Measurements from ENCODE around the gene PRDM8. TPM values are rescaled to one million over a fixed set of nuclear protein-coding genes. Genes with fewer than 3 reads are reported as not detected.

The PRDM8 gene
- total RNA-seq, 2 experiments from 2014 or later: 3.7 to 4.2 TPM

DNA sequence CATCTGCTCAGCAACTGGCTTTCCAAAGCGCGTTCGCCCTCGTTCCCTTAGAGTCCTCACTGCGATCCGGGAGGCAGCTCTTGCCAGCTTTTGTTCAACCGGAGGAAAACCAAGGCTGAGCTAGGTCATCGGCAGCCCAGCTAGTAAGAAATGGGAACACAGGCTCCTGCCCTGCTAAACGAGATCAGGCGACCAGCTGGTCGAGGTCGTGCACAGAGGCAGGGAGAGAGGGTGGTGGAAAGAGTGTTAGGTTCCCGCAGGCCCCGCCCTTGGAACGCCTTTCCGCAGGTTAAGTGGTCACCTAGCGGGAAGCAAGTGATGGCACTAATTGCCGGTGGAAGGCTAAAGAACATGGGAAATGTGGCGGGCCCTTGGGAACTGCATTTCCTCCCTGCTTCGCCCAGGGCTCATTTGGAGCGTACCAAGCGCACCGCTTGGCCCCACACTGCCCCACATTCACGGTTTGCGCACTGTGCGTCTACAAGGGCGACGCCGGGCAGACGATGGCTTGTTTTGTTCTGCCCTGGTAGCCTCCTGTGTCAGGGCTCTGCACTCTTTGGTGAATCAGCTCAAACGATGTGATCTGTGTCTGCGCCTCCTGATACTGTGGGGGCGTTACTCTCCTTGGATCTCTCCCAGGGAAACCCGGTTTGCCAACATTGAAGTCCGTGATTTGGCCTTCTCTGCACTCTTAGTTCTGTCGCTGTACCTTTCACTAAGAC, 7.2 kb upstream of the PRDM8 start:
- CTCF ChIA-PET: interaction anchor here (10.1 kb wide), 1 partner anchor 13 kb away, joined by 79 read pairs; no protein-coding TSS in a partner anchor
- Mint-ChIP-seq H3K36me3 (ENCODE audit: low read depth) (peaks cover under 1% of the 10 kb centered on the region), H3K4me1 (ENCODE audit: low read depth) (peaks cover 11% of the 10 kb centered on the region), H3K27me3 (ENCODE audit: low read depth) (peaks cover 52% of the 10 kb centered on the region), H3K4me3 (no peak overlapping the region), H3K9me3 (ENCODE audit: insufficient read depth) (no peaks in the 10 kb centered on the region), H3K27ac (no peak overlapping the region)
- POLR2A ChIA-PET: no interaction called here
- ATAC-seq (no peak), DNase-seq (no peak)

- Mint-ChIP-seq H3K4me3 (no peak overlapping the region), H3K27me3 (ENCODE audit: low read depth) (peaks cover 57% of the 10 kb centered on the region), H3K4me1 (ENCODE audit: low read depth) (peaks cover 16% of the 10 kb centered on the region), H3K27ac (no peak overlapping the region), H3K36me3 (ENCODE audit: low read depth) (peaks cover 9% of the 10 kb centered on the region), H3K9me3 (ENCODE audit: insufficient read depth) (no peaks in the 10 kb centered on the region)
- DNase-seq (no peak), ATAC-seq (no peak)
- ChIA-PET CTCF (no interaction called here), POLR2A (no interaction called here)
These were observed 4.9 kb upstream of the PRDM8 start for GRCh38 chr4:80192252-80192866.

DNA sequence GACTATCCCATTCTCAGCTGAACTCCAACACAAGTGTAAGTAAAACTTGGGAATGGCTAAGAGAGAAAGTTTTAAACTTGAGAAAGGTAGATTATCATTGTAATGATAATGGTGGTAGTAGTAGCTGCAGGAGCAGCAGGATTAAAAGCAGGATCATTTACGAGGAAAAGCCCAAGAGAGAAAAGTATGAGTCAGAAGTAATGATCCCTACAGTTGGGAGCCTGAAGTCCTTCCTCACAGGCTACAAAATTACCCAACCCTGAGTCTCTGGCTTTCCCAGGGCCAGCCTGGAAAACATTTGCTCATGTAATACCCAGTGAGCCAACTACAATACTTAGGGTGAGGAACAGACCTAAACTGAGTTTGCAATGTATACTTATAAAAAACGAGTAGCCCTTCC, 4.4 kb upstream of the PRDM8 start:
- Mint-ChIP-seq H3K36me3 (ENCODE audit: low read depth) (peaks cover 12% of the 10 kb centered on the region), H3K27ac (no peak overlapping the region), H3K9me3 (ENCODE audit: insufficient read depth) (no peaks in the 10 kb centered on the region), H3K27me3 (ENCODE audit: low read depth) (peaks cover 58% of the 10 kb centered on the region), H3K4me3 (no peak overlapping the region), H3K4me1 (ENCODE audit: low read depth) (peaks cover 22% of the 10 kb centered on the region)
- CTCF ChIA-PET: no interaction called here
- DNase-seq: no peak
- POLR2A ChIA-PET: no interaction called here
- no peak for ATAC-seq

DNA sequence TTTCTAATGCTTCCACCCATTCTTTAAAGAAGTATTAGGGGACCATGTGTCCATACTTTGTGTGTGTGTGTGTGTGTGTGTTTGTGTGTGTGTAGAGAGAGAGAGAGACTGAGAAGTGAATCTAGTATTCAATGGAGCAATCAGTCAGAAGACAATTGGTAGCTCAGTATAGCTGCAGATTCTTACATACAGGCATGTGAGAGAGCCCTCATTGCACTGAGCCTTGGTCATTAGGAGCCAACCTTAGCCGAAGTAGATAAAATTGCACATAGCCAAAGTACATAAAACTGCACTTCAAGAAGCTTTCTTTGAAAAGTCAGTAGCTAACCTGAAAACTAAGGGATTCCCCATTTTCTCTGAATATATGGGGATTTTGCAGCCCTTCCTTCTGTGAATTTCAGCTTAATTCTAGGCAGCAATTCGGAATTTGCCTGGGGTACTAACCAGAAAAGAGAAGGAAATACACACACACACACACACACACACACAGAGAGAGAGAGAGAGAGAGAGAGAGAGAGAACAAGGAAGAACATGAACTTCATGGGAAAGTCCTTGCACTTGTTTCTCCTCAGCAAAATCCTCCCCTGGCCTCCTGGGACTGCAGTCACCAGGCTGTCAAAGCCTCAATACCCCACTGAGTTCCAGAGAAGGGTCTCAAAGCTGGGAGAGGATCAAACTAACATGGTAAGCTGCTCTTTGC, 1.7 kb upstream of the PRDM8 start:
- Mint-ChIP-seq H3K4me1 (ENCODE audit: low read depth) (peaks cover 26% of the 10 kb centered on the region), H3K27ac (no peak overlapping the region), H3K27me3 (ENCODE audit: low read depth) (peaks cover 59% of the 10 kb centered on the region), H3K9me3 (ENCODE audit: insufficient read depth) (no peaks in the 10 kb centered on the region), H3K4me3 (no peak overlapping the region), H3K36me3 (ENCODE audit: low read depth) (peaks cover 19% of the 10 kb centered on the region)
- ATAC-seq (no peak), DNase-seq (no peak)
- CTCF ChIA-PET: interaction anchor here (1.0 to 6.4 kb wide), 4 partner anchors 11 to 24 kb away, joined by 3 to 59 read pairs (median 4); no protein-coding TSS in a partner anchor
- POLR2A ChIA-PET: interaction anchor here (0.8 kb wide), 1 partner anchor 13 kb away, joined by 3 read pairs; no protein-coding TSS in a partner anchor

DNA sequence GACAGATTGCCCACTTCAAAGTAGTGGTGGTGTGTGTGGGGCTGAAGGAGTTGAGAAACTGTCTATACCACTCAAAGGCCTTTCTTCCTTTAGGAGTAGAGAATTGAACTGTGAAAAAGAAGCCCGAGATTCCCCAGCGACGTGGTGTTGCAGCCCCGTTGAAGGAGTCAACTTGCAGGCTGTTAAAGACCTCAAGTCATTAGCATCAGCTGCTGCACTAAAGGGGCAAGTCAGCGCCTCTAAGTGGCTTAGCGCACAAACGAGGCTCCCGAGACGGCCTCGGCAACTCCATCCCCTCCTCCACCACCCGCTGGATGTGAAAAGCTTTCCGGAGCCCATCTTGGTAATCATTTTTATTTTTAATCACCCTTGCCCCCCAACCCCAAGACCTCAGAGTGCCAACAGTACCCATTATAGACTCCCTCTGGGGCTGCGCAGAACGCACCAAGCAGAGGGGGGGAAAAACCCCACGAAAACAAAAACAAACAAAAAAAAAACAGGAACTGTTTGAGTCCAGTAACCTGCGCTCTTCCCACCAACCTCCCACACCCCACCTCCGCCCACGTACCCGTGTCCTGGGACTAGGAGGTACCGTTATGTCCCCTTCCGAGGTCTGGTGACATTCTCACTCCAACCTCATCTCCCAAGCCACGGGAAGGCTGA, 913 bp upstream of the PRDM8 start:
- peaks cover 31% of the 10 kb centered on the region for H3K4me1 Mint-ChIP-seq (ENCODE audit: low read depth)
- no peak for DNase-seq
- H3K4me3 Mint-ChIP-seq: peak overlapping the region; percentile 26
- H3K9me3 Mint-ChIP-seq (ENCODE audit: insufficient read depth): no peaks in the 10 kb centered on the region
- peaks cover 64% of the 10 kb centered on the region for H3K27me3 Mint-ChIP-seq (ENCODE audit: low read depth)
- CTCF ChIA-PET: interaction anchor here (1.0 to 6.4 kb wide), 4 partner anchors 12 to 24 kb away, joined by 3 to 59 read pairs (median 4); no protein-coding TSS in a partner anchor
- H3K36me3 Mint-ChIP-seq (ENCODE audit: low read depth): peaks cover 23% of the 10 kb centered on the region
- POLR2A ChIA-PET: interaction anchor here (1.4 kb wide), 2 partner anchors 11 to 123 kb away, joined by 4 to 7 read pairs; partner anchors contain the start of gene ANTXR2
- no peak overlapping the region for H3K27ac Mint-ChIP-seq
- ATAC-seq: no peak

GRCh38 chr4:80197601-80198440, 518 bp downstream of the PRDM8 start:
- no peak overlapping the region for H3K27ac Mint-ChIP-seq
- ChIA-PET POLR2A (interaction anchor here (1.4 kb wide), 2 partner anchors 13 to 125 kb away, joined by 4 to 7 read pairs; partner anchors contain the start of gene ANTXR2), CTCF (interaction anchor here (6.4 kb wide), 1 partner anchor 13 kb away, joined by 59 read pairs; no protein-coding TSS in a partner anchor)
- H3K36me3 Mint-ChIP-seq (ENCODE audit: low read depth): peaks cover 26% of the 10 kb centered on the region
- DNase-seq (no peak), ATAC-seq (no peak)
- H3K27me3 Mint-ChIP-seq (ENCODE audit: low read depth): peaks cover 57% of the 10 kb centered on the region
- H3K4me1 Mint-ChIP-seq (ENCODE audit: low read depth): peaks cover 36% of the 10 kb centered on the region
- H3K4me3 Mint-ChIP-seq: peak overlapping the region; percentile 44
- H3K9me3 Mint-ChIP-seq (ENCODE audit: insufficient read depth): no peaks in the 10 kb centered on the region

GRCh38 chr4:80198441-80198837, 1.1 kb downstream of the PRDM8 start:
- ChIA-PET CTCF (interaction anchor here (6.4 kb wide), 1 partner anchor 14 kb away, joined by 59 read pairs; no protein-coding TSS in a partner anchor), POLR2A (no interaction called here)
- ATAC-seq: no peak
- H3K4me3 Mint-ChIP-seq: no peak overlapping the region
- H3K27ac Mint-ChIP-seq: no peak overlapping the region
- no peaks in the 10 kb centered on the region for H3K9me3 Mint-ChIP-seq (ENCODE audit: insufficient read depth)
- no peak for DNase-seq
- H3K4me1 Mint-ChIP-seq (ENCODE audit: low read depth): peaks cover 39% of the 10 kb centered on the region
- peaks cover 55% of the 10 kb centered on the region for H3K27me3 Mint-ChIP-seq (ENCODE audit: low read depth)
- H3K36me3 Mint-ChIP-seq (ENCODE audit: low read depth): peaks cover 26% of the 10 kb centered on the region

GRCh38 chr4:80199004-80199560, 1.8 kb downstream of the PRDM8 start:
- Mint-ChIP-seq H3K4me3 (no peak overlapping the region), H3K9me3 (ENCODE audit: insufficient read depth) (no peaks in the 10 kb centered on the region), H3K27me3 (ENCODE audit: low read depth) (peaks cover 52% of the 10 kb centered on the region), H3K36me3 (ENCODE audit: low read depth) (peaks cover 26% of the 10 kb centered on the region), H3K27ac (no peak overlapping the region), H3K4me1 (ENCODE audit: low read depth) (peaks cover 39% of the 10 kb centered on the region)
- ChIA-PET POLR2A (interaction anchor here (0.7 kb wide), 1 partner anchor 1579 kb away, joined by 3 read pairs; no protein-coding TSS in a partner anchor), CTCF (interaction anchor here (1.1 to 6.4 kb wide), 3 partner anchors 14 to 143 kb away, joined by 3 to 59 read pairs (median 4); no protein-coding TSS in a partner anchor)
- DNase-seq: no peak
- ATAC-seq: no peak

GRCh38 chr4:80199947-80200346, 2.6 kb downstream of the PRDM8 start:
- Mint-ChIP-seq H3K27me3 (ENCODE audit: low read depth) (peaks cover 52% of the 10 kb centered on the region), H3K36me3 (ENCODE audit: low read depth) (peaks cover 26% of the 10 kb centered on the region), H3K4me3 (no peak overlapping the region), H3K9me3 (ENCODE audit: insufficient read depth) (no peaks in the 10 kb centered on the region), H3K27ac (no peak overlapping the region), H3K4me1 (ENCODE audit: low read depth) (peaks cover 39% of the 10 kb centered on the region)
- ATAC-seq: no peak
- ChIA-PET POLR2A (interaction anchor here (1.4 kb wide), 1 partner anchor 74 kb away, joined by 3 read pairs; no protein-coding TSS in a partner anchor), CTCF (interaction anchor here (1.1 to 6.4 kb wide), 3 partner anchors 13 to 144 kb away, joined by 3 to 59 read pairs (median 4); no protein-coding TSS in a partner anchor)
- DNase-seq: no peak
